MM.1S (cell line): ENCODE data around the gene SAAL1.

Source experiments
- DNase-seq: peaks from one replicate; pipeline ENCODE4 v3.0.0-alpha.2; 2015
- H2AFZ ChIP-seq: fragments of 300-600 bp; sonication (generic); 2 replicates; pipeline ENCODE4 v1.6.0; 2016; ENCODE audit warnings: antibody characterized with exemption, low read length
- H3F3A ChIP-seq: fragments of 300-600 bp; sonication (generic); 2 replicates; pipeline ENCODE4 v1.6.1; 2016; ENCODE audit warnings: mild to moderate bottlenecking, antibody characterized with exemption, low read length, moderate library complexity, mixed read lengths; ENCODE audit not compliant: insufficient read depth
- H3K27ac ChIP-seq: fragments of 300-600 bp; sonication (generic); 2 replicates; pipeline ENCODE4 v1.5.1; 2016; ENCODE audit warnings: mild to moderate bottlenecking, low read length
- H3K27me3 ChIP-seq: fragments of 300-600 bp; sonication (generic); replicated peaks from 2 replicates; pipeline ENCODE4 v1.6.0; 2016; ENCODE audit warnings: low read length; ENCODE audit not compliant: insufficient read depth
- H3K36me3 ChIP-seq: fragments of 300-600 bp; sonication (generic); replicated peaks from 2 replicates; pipeline ENCODE4 v1.6.1; 2016; ENCODE audit warnings: mild to moderate bottlenecking, low read length, mixed read lengths; ENCODE audit not compliant: insufficient read depth
- H3K4me1 ChIP-seq: fragments of 300-600 bp; sonication (generic); 2 replicates; pipeline ENCODE4 v1.6.1; 2016; ENCODE audit warnings: low read length, mixed read lengths
- H3K4me2 ChIP-seq: fragments of 300-600 bp; sonication (generic); 2 replicates; pipeline ENCODE4 v1.6.0; 2016; ENCODE audit warnings: low read depth, low read length
- H3K4me3 ChIP-seq: fragments of 300-600 bp; sonication (generic); 2 replicates; pipeline ENCODE4 v1.5.1; 2016; ENCODE audit warnings: low read length, mixed read lengths
- H3K79me2 ChIP-seq: fragments of 300-600 bp; sonication (generic); 2 replicates; pipeline ENCODE4 v1.6.1; 2016; ENCODE audit warnings: mixed run types, low read length, mixed read lengths
- H3K9ac ChIP-seq: fragments of 300-600 bp; sonication (generic); 2 replicates; pipeline ENCODE4 v1.6.1; 2016; ENCODE audit warnings: low read length, mixed read lengths
- H3K9me2 ChIP-seq: fragments of 300-600 bp; sonication (generic); replicated peaks from 2 replicates; pipeline ENCODE4 v1.6.1; 2016; ENCODE audit warnings: mild to moderate bottlenecking, low read length, mixed read lengths; ENCODE audit not compliant: insufficient read depth
- H3K9me3 ChIP-seq: fragments of 300-600 bp; sonication (generic); replicated peaks from 2 replicates; pipeline ENCODE4 v1.6.1; 2016; ENCODE audit warnings: mild to moderate bottlenecking, low read length, mixed read lengths; ENCODE audit not compliant: insufficient read depth
- H4K20me1 ChIP-seq: fragments of 300-600 bp; sonication (generic); 2 replicates; pipeline ENCODE4 v1.6.1; 2016; ENCODE audit warnings: mild to moderate bottlenecking, low read length, moderate library complexity, mixed read lengths; ENCODE audit not compliant: insufficient read depth
- EZH2 ChIP-seq: fragments of 300-600 bp; sonication (generic); optimal IDR thresholded peaks from 2 replicates; pipeline ENCODE3; 2017; ENCODE audit warnings: low read depth, mild to moderate bottlenecking, antibody characterized with exemption, low read length, mixed read lengths
- EZH2phosphoT487 ChIP-seq: fragments of 300-600 bp; sonication (generic); IDR thresholded peaks from 2 replicates; pipeline ENCODE4 v1.6.1; 2018; ENCODE audit warnings: antibody characterized with exemption, low read length
- TF ChIP-seq, protein P1 (sequence below): fragments of 300-600 bp; sonication (generic); IDR thresholded peaks from 2 replicates; pipeline ENCODE4 v1.5.1; 2016; ENCODE audit warnings: antibody characterized with exemption, low read length, mixed read lengths

Gene SAAL1

DNA sequence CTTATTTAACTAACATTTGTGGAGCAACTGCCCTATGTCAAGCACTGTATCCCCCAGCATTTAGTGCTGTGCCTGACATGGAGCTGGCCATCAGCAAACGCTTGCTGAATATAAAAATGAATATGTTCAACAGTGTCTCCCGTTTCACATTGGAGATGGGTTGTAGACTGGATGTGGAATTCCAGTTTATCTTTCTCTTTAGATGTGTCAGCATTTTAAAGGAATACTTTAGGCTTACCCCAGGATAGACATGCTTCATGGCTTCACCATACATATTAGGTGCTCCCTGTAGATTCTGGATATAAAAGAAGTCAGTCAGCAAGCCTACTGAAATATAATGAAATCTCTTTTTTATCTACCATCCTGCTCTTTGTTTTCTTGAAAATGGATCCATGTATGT, 38.5 kb downstream of the SAAL1 start:
- no peaks in the 10 kb centered on the region for H3K27me3 ChIP-seq
- no peaks in the 10 kb centered on the region for H3F3A ChIP-seq
- H3K4me2 ChIP-seq: no peak overlapping the region
- H3K4me3 ChIP-seq: no peak overlapping the region
- H3K79me2 ChIP-seq: no peaks in the 10 kb centered on the region
- H3K36me3 ChIP-seq: no peaks in the 10 kb centered on the region
- no peak overlapping the region for H2AFZ ChIP-seq
- no peaks in the 10 kb centered on the region for H3K9me3 ChIP-seq
- no peaks in the 10 kb centered on the region for H4K20me1 ChIP-seq
- H3K27ac ChIP-seq: no peak overlapping the region
- TF ChIP-seq, protein P1, sequence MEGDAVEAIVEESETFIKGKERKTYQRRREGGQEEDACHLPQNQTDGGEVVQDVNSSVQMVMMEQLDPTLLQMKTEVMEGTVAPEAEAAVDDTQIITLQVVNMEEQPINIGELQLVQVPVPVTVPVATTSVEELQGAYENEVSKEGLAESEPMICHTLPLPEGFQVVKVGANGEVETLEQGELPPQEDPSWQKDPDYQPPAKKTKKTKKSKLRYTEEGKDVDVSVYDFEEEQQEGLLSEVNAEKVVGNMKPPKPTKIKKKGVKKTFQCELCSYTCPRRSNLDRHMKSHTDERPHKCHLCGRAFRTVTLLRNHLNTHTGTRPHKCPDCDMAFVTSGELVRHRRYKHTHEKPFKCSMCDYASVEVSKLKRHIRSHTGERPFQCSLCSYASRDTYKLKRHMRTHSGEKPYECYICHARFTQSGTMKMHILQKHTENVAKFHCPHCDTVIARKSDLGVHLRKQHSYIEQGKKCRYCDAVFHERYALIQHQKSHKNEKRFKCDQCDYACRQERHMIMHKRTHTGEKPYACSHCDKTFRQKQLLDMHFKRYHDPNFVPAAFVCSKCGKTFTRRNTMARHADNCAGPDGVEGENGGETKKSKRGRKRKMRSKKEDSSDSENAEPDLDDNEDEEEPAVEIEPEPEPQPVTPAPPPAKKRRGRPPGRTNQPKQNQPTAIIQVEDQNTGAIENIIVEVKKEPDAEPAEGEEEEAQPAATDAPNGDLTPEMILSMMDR: no peak
- TF ChIP-seq EZH2 (no peak), EZH2phosphoT487 (no peak)
- no peak for DNase-seq
- no peaks in the 10 kb centered on the region for H3K4me1 ChIP-seq
- H3K9ac ChIP-seq: no peak overlapping the region
- H3K9me2 ChIP-seq: no peaks in the 10 kb centered on the region

DNA sequence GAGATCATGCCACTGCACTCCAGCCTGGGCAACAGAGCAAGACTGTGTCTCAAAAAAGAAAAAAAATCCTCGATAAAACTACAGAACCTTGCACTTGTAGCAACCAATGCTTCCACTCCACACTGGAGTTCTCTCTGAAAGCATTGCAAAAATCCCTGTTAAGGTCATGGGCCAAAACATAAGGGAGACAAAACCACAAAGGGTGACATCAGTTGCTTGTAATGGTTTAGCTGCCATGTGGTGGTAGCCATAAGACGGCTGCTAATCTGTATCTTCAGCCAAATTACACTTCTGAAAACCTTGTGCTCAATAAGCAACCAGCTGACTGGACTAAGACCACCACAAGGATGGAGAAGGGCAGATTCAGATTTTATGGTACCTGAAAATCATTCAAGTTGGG, 39.3 kb downstream of the SAAL1 start:
- no peak overlapping the region for H2AFZ ChIP-seq
- no peaks in the 10 kb centered on the region for H3K36me3 ChIP-seq
- H3K9ac ChIP-seq: no peak overlapping the region
- no peak overlapping the region for H3K4me2 ChIP-seq
- H4K20me1 ChIP-seq: no peaks in the 10 kb centered on the region
- no peaks in the 10 kb centered on the region for H3K79me2 ChIP-seq
- no peaks in the 10 kb centered on the region for H3K9me3 ChIP-seq
- TF ChIP-seq, protein P1: no peak
- TF ChIP-seq EZH2phosphoT487 (no peak), EZH2 (no peak)
- H3K4me3 ChIP-seq: no peak overlapping the region
- no peaks in the 10 kb centered on the region for H3K4me1 ChIP-seq
- no peaks in the 10 kb centered on the region for H3K9me2 ChIP-seq
- no peak overlapping the region for H3K27ac ChIP-seq
- H3F3A ChIP-seq: no peaks in the 10 kb centered on the region
- no peaks in the 10 kb centered on the region for H3K27me3 ChIP-seq
- no peak for DNase-seq

DNA sequence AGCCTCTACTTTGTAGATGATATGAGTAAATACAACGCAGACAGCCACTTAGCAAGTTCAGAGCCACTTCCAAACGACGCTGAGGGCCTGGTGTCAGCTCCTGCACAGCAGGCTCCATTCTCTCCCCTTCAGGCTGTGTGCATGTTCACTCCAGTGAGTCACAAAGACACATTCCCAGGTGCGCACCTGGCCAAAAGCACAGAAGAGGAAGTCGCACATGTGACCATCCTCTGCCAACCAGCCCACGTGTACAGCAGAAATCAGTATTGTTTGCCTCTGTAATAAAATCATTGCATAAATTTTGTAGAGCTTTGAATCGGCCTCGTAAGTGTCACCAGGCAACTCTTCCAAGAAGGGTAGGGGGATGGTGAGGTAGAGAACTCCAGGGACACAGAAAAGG, 40.3 kb downstream of the SAAL1 start:
- Histone ChIP-seq H3K9me2 (no peaks in the 10 kb centered on the region), H2AFZ (no peak overlapping the region), H3K27me3 (no peaks in the 10 kb centered on the region), H3K4me3 (no peak overlapping the region), H3K27ac (no peak overlapping the region), H3F3A (no peaks in the 10 kb centered on the region), H3K36me3 (no peaks in the 10 kb centered on the region), H3K9me3 (no peaks in the 10 kb centered on the region), H3K4me2 (no peak overlapping the region), H3K79me2 (no peaks in the 10 kb centered on the region), H3K9ac (no peak overlapping the region), H4K20me1 (no peaks in the 10 kb centered on the region), H3K4me1 (no peaks in the 10 kb centered on the region)
- TF ChIP-seq, protein P1: no peak
- TF ChIP-seq EZH2: no peak
- no peak for TF ChIP-seq EZH2phosphoT487
- no peak for DNase-seq
